Skeletal muscle tissue (tissue), 4 donors: ENCODE results near the gene DHX16. TPM values are rescaled to one million over a fixed set of nuclear protein-coding genes. Genes with fewer than 3 reads are reported as not detected.

Experiments used
- H3K27ac ChIP-seq: one replicate; pipeline ENCODE4 v1.7.0; 2013; ENCODE audit warnings: mild to moderate bottlenecking, low read depth, low read length, inconsistent platforms
- H3K27me3 ChIP-seq, 3 donors: one replicate each; pipeline ENCODE4 v1.7.0; 2013; ENCODE audit warnings: low read length in 3 of 3; ENCODE audit not compliant: control insufficient read depth in 3 of 3, insufficient read depth in 3 of 3
- H3K36me3 ChIP-seq, 3 donors: one replicate each; pipeline ENCODE4 v1.7.0; 2013; ENCODE audit warnings: low read length in 3 of 3; ENCODE audit not compliant: control insufficient read depth in 3 of 3, insufficient read depth in 3 of 3
- H3K4me1 ChIP-seq, 3 donors: one replicate each; pipeline ENCODE4 v1.7.0; 2013; ENCODE audit warnings: low read length in 3 of 3, mild to moderate bottlenecking in 3 of 3; ENCODE audit not compliant: control insufficient read depth in 3 of 3, insufficient read depth in 3 of 3
- H3K4me3 ChIP-seq, 3 donors: one replicate each; pipeline ENCODE4 v1.7.0; 2013; ENCODE audit warnings: low read length in 3 of 3
- H3K9ac ChIP-seq, 3 donors: one replicate each; pipeline ENCODE4 v1.7.0; 2013; ENCODE audit warnings: low read length in 3 of 3, mild to moderate bottlenecking in 3 of 3, moderate library complexity in 2 of 3, low read depth in 1 of 3
- H3K9me3 ChIP-seq, 3 donors: one replicate each; pipeline ENCODE4 v1.7.0; 2013; ENCODE audit warnings: low read length in 3 of 3; ENCODE audit not compliant: control insufficient read depth in 3 of 3
- total RNA-seq: library from RNA; depleted of rRNA; stranded (reverse); fragments of >200 nt; gene quantifications from one replicate; pipeline ENCODE4 v1.2.3, GENCODE V29; 2014
- donor health status: Osteomylitis.

Gene DHX16
- total RNA-seq, 1 donor from 2014 or later = 23.0 TPM

- H3K4me3 ChIP-seq = peak overlapping the region; percentile 88 to 93 (median 90)
- H3K36me3 ChIP-seq = peaks cover 28 to 32% (median 29%) of the 10 kb centered on the region in 3 donors
- peak overlapping the region; percentile 76 to 90 (median 87) for H3K9ac ChIP-seq
- H3K4me1 ChIP-seq = peaks cover 9 to 18% (median 15%) of the 10 kb centered on the region in 3 donors
- H3K27ac ChIP-seq = peak overlapping the region; percentile 96
- H3K9me3 ChIP-seq = no peaks in the 10 kb centered on the region
- H3K27me3 ChIP-seq = no peaks in the 10 kb centered on the region
Measured at GRCh38 chr6:30716879-30717128, 44.0 kb upstream of the DHX16 start.

- no peak overlapping the region for H3K27ac ChIP-seq
- H3K4me3 ChIP-seq = no peak overlapping the region
- H3K4me1 ChIP-seq = peaks cover 3 to 10% (median 7%) of the 10 kb centered on the region in 3 donors
- H3K36me3 ChIP-seq = peaks cover 38 to 54% (median 42%) of the 10 kb centered on the region in 3 donors
- H3K9ac ChIP-seq = no peak overlapping the region
- no peaks in the 10 kb centered on the region for H3K9me3 ChIP-seq
- no peaks in the 10 kb centered on the region for H3K27me3 ChIP-seq
Measured at GRCh38 chr6:30714263-30714662, 41.5 kb upstream of the DHX16 start.

- Histone ChIP-seq H3K36me3 (peaks cover 42 to 65% (median 54%) of the 10 kb centered on the region in 3 donors), H3K9ac (no peak overlapping the region), H3K27ac (no peak overlapping the region), H3K9me3 (no peaks in the 10 kb centered on the region), H3K4me3 (no peak overlapping the region), H3K4me1 (peaks cover 0 to 10% (median 8%) of the 10 kb centered on the region in 3 donors), H3K27me3 (no peaks in the 10 kb centered on the region)
Measured at GRCh38 chr6:30712441-30712945, 39.7 kb upstream of the DHX16 start.

- H3K4me1 ChIP-seq = peaks cover 0 to 12% (median 10%) of the 10 kb centered on the region in 3 donors
- H3K9ac ChIP-seq = no peak overlapping the region
- no peak overlapping the region for H3K4me3 ChIP-seq
- H3K27ac ChIP-seq = no peak overlapping the region
- H3K27me3 ChIP-seq = no peaks in the 10 kb centered on the region
- H3K9me3 ChIP-seq = no peaks in the 10 kb centered on the region
- H3K36me3 ChIP-seq = peaks cover 49 to 70% (median 61%) of the 10 kb centered on the region in 3 donors
Measured at GRCh38 chr6:30711758-30712380, 39.1 kb upstream of the DHX16 start.

GRCh38 chr6:30709101-30709868, 36.5 kb upstream of the DHX16 start:
- Histone ChIP-seq H3K4me1 (peaks cover 10 to 17% (median 14%) of the 10 kb centered on the region in 3 donors), H3K36me3 (peaks cover 47 to 66% (median 57%) of the 10 kb centered on the region in 3 donors), H3K27ac (no peak overlapping the region), H3K27me3 (no peaks in the 10 kb centered on the region), H3K4me3 (no peak overlapping the region), H3K9ac (no peak overlapping the region), H3K9me3 (no peaks in the 10 kb centered on the region)

GRCh38 chr6:30707281-30707850, 34.6 kb upstream of the DHX16 start:
- Histone ChIP-seq H3K4me3 (no peak overlapping the region), H3K9me3 (no peaks in the 10 kb centered on the region), H3K27ac (no peak overlapping the region), H3K27me3 (no peaks in the 10 kb centered on the region), H3K4me1 (peaks cover 10 to 17% (median 14%) of the 10 kb centered on the region in 3 donors), H3K9ac (peak overlapping the region in 1 of 3 donors; percentile 40), H3K36me3 (peaks cover 47 to 62% (median 50%) of the 10 kb centered on the region in 3 donors)

GRCh38 chr6:30705620-30706019, 32.8 kb upstream of the DHX16 start:
- Histone ChIP-seq H3K27ac (peak overlapping the region; percentile 66), H3K36me3 (peaks cover 31 to 47% (median 33%) of the 10 kb centered on the region in 3 donors), H3K9me3 (no peaks in the 10 kb centered on the region), H3K9ac (peak overlapping the region in 2 of 3 donors; percentile 40 to 50), H3K4me1 (peaks cover 10 to 17% (median 14%) of the 10 kb centered on the region in 3 donors), H3K27me3 (no peaks in the 10 kb centered on the region), H3K4me3 (peak overlapping the region in 1 of 3 donors; percentile 49)

- no peaks in the 10 kb centered on the region for H3K27me3 ChIP-seq
- peaks cover 10 to 17% (median 14%) of the 10 kb centered on the region in 3 donors for H3K4me1 ChIP-seq
- no peak overlapping the region for H3K4me3 ChIP-seq
- peaks cover 32 to 41% (median 32%) of the 10 kb centered on the region in 3 donors for H3K36me3 ChIP-seq
- no peaks in the 10 kb centered on the region for H3K9me3 ChIP-seq
- no peak overlapping the region for H3K9ac ChIP-seq
- no peak overlapping the region for H3K27ac ChIP-seq
Measured at GRCh38 chr6:30703821-30704220, 31.0 kb upstream of the DHX16 start.

GRCh38 chr6:30703011-30703410, 30.2 kb upstream of the DHX16 start:
- no peaks in the 10 kb centered on the region for H3K9me3 ChIP-seq
- H3K36me3 ChIP-seq = peaks cover 29 to 35% (median 32%) of the 10 kb centered on the region in 3 donors
- H3K9ac ChIP-seq = no peak overlapping the region
- no peak overlapping the region for H3K4me3 ChIP-seq
- peaks cover 10 to 17% (median 14%) of the 10 kb centered on the region in 3 donors for H3K4me1 ChIP-seq
- H3K27me3 ChIP-seq = no peaks in the 10 kb centered on the region
- H3K27ac ChIP-seq = no peak overlapping the region

GRCh38 chr6:30700340-30700739, 27.5 kb upstream of the DHX16 start:
- Histone ChIP-seq H3K4me1 (peaks cover 3 to 6% (median 4%) of the 10 kb centered on the region in 3 donors), H3K36me3 (peaks cover 16 to 25% (median 22%) of the 10 kb centered on the region in 3 donors), H3K27ac (no peak overlapping the region), H3K27me3 (no peaks in the 10 kb centered on the region), H3K9me3 (no peaks in the 10 kb centered on the region), H3K9ac (no peak overlapping the region), H3K4me3 (no peak overlapping the region)
